Activated T-helper 1 cell treated with anti-CD3 and anti-CD28 coated beads, Interleukin-2, amount 50 U/mL, for 16 hours (primary cell): ENCODE measurements around the gene SMARCAL1.

Source experiments
- DNase-seq, 2 donors: peaks; one replicate each; pipeline ENCODE4 v3.0.0-alpha.2; 2020; ENCODE audit warnings: low read depth in 1 of 2, low spot score in 1 of 2

SMARCAL1 gene

GRCh38 chr2:216526939-216527338 is 114.7 kb downstream of the SMARCAL1 start:
- DNase-seq = no peak

- no peak for DNase-seq
Observed at GRCh38 chr2:216527600-216527999, 115.3 kb downstream of the SMARCAL1 start.

- DNase-seq = no peak
Observed at GRCh38 chr2:216532562-216532961, 120.3 kb downstream of the SMARCAL1 start.
